IMR-90 (cell line): ENCODE results near the gene PRDM15. TPM values are rescaled to one million over a fixed set of nuclear protein-coding genes. Genes with fewer than 3 reads are reported as not detected.

ENCODE experiments used
- ATAC-seq: fragments of 200-7000 bp; cut with Tn5 transposase; 2 replicates; pipeline ENCODE4 v1.9.1; 2020; ENCODE audit warnings: low read depth, mild to moderate bottlenecking, moderate library complexity
- BruUV-seq: library from RNA; stranded (reverse); fragments of 400-500 nt; replicated peaks from 2 replicates; lab custom pipeline; 2021; lab: Mats Ljungman, UMichigan
- CTCF ChIA-PET: fragments of 300-600 bp; formaldehyde crosslinking; extraction: SDS; loops from one replicate; lab custom pipeline; 2021; ENCODE audit warnings: antibody characterized with exemption; lab: Yijun Ruan, JAX
- POLR2A ChIA-PET: fragments of 300-600 bp; sonication (Branson Sonifier 250); formaldehyde crosslinking; loops from one replicate; lab custom pipeline; 2022; ENCODE audit warnings: antibody characterized with exemption; ENCODE audit not compliant: unreplicated experiment; lab: Charles Lee
- DNase-seq: peaks from one replicate; pipeline ENCODE4 v3.0.0; 2013
- H2AFZ ChIP-seq: replicated peaks from 2 replicates; pipeline ENCODE3; 2013; ENCODE audit warnings: low read length, mild to moderate bottlenecking; ENCODE audit not compliant: poor library complexity
- H2AK5ac ChIP-seq: 2 replicates; pipeline ENCODE4 v1.6.1; 2013; ENCODE audit warnings: low read depth, low read length, inconsistent platforms
- H2AK9ac ChIP-seq: replicated peaks from 2 replicates; pipeline ENCODE3; 2013; ENCODE audit warnings: mild to moderate bottlenecking, low read depth, low read length, moderate library complexity; ENCODE audit not compliant: poor library complexity
- H2BK120ac ChIP-seq: 2 replicates; pipeline ENCODE4 v1.6.1; 2013; ENCODE audit warnings: low read depth, low read length, inconsistent platforms
- H2BK15ac ChIP-seq: 3 replicates; pipeline ENCODE4 v1.6.1; 2013; ENCODE audit warnings: low read depth, low read length, inconsistent platforms
- H2BK20ac ChIP-seq: 2 replicates; pipeline ENCODE4 v1.6.1; 2013; ENCODE audit warnings: low read depth, mild to moderate bottlenecking, inconsistent platforms, low read length, moderate library complexity
- H2BK5ac ChIP-seq: 2 replicates; pipeline ENCODE4 v1.6.1; 2013; ENCODE audit warnings: mild to moderate bottlenecking, low read depth, low read length, inconsistent platforms; ENCODE audit not compliant: poor library complexity, severe bottlenecking
- H3K14ac ChIP-seq: replicated peaks from 2 replicates; pipeline ENCODE4 v1.6.1; 2013; ENCODE audit warnings: low read depth, low read length, inconsistent platforms
- H3K18ac ChIP-seq: 2 replicates; pipeline ENCODE4 v1.6.1; 2013; ENCODE audit warnings: low read depth, low read length, control low read depth
- H3K23ac ChIP-seq: 2 replicates; pipeline ENCODE4 v1.6.1; 2013; ENCODE audit warnings: low read depth, low read length, inconsistent platforms
- H3K27ac ChIP-seq: 2 replicates; pipeline ENCODE4 v1.5.1; 2013; ENCODE audit warnings: mild to moderate bottlenecking, control low read depth, low read length; ENCODE audit not compliant: insufficient read depth
- H3K27me3 ChIP-seq: 2 replicates; pipeline ENCODE4 v1.6.1; 2013; ENCODE audit warnings: low read length; ENCODE audit not compliant: control insufficient read depth, insufficient read depth
- H3K36me3 ChIP-seq: 2 replicates; pipeline ENCODE4 v1.6.1; 2013; ENCODE audit warnings: low read length, mixed read lengths; ENCODE audit not compliant: control insufficient read depth, insufficient read depth
- H3K4ac ChIP-seq: 2 replicates; pipeline ENCODE4 v1.6.1; 2013; ENCODE audit warnings: low read depth, low read length, inconsistent platforms
- H3K4me1 ChIP-seq: 2 replicates; pipeline ENCODE4 v1.6.1; 2013; ENCODE audit warnings: low read length, mixed read lengths; ENCODE audit not compliant: control insufficient read depth, insufficient read depth
- H3K4me2 ChIP-seq: 2 replicates; pipeline ENCODE4 v1.6.1; 2013; ENCODE audit warnings: low read depth, mild to moderate bottlenecking, control low read depth, low read length, moderate library complexity
- H3K4me3 ChIP-seq: 2 replicates; pipeline ENCODE4 v1.5.1; 2013; ENCODE audit warnings: low read depth, mild to moderate bottlenecking, control low read depth, low read length, moderate library complexity; ENCODE audit not compliant: insufficient read depth
- H3K56ac ChIP-seq: 2 replicates; pipeline ENCODE4 v1.6.1; 2013; ENCODE audit warnings: low read length, inconsistent platforms; ENCODE audit not compliant: insufficient read depth; ENCODE audit errors: extremely low read depth
- H3K79me1 ChIP-seq, 2 experiments: 2 replicates each; pipeline ENCODE4 v1.6.1; 2013; ENCODE audit warnings: low read length in 2 of 2, inconsistent platforms in 1 of 2, low read depth in 1 of 2
- H3K9ac ChIP-seq: 2 replicates; pipeline ENCODE4 v1.6.1; 2013; ENCODE audit warnings: low read depth, low read length, control low read depth
- H3K9me1 ChIP-seq: 2 replicates; pipeline ENCODE4 v1.6.1; 2013; ENCODE audit warnings: low read length, inconsistent platforms; ENCODE audit not compliant: insufficient read depth
- H3K9me3 ChIP-seq: 2 replicates; pipeline ENCODE4 v1.6.1; 2013; ENCODE audit warnings: low read length; ENCODE audit not compliant: control insufficient read depth, insufficient read depth
- H4K20me1 ChIP-seq: 2 replicates; pipeline ENCODE4 v1.6.1; 2013; ENCODE audit warnings: low read length, inconsistent platforms; ENCODE audit not compliant: insufficient read depth
- H4K5ac ChIP-seq: 2 replicates; pipeline ENCODE4 v1.6.1; 2013; ENCODE audit warnings: mild to moderate bottlenecking, low read depth, low read length, control low read depth
- H4K8ac ChIP-seq, 2 experiments: 2 replicates each; pipeline ENCODE4 v1.6.1; 2013; ENCODE audit warnings: low read depth in 2 of 2, low read length in 2 of 2, control low read depth in 1 of 2, inconsistent platforms in 1 of 2
- H4K91ac ChIP-seq: 2 replicates; pipeline ENCODE4 v1.6.1; 2013; ENCODE audit warnings: low read depth, low read length, inconsistent platforms; ENCODE audit not compliant: insufficient read depth
- BHLHE40 ChIP-seq: fragments of 150-350 bp; IDR thresholded peaks from 2 replicates; pipeline ENCODE4 v1.6.1; 2016; ENCODE audit warnings: mild to moderate bottlenecking, low read depth, low read length
- CEBPB ChIP-seq: IDR thresholded peaks from 2 replicates; pipeline ENCODE4 v1.6.1; 2012; ENCODE audit warnings: low read depth, low read length, improper control_type of control experiment
- CHD1 ChIP-seq: IDR thresholded peaks from 2 replicates; pipeline ENCODE4 v1.6.1; 2012; ENCODE audit warnings: low read depth, low read length, improper control_type of control experiment
- FOS ChIP-seq: fragments of 150-350 bp; IDR thresholded peaks from 2 replicates; pipeline ENCODE4 v1.6.1; 2016; ENCODE audit warnings: low read depth, low read length
- MAFK ChIP-seq: IDR thresholded peaks from 2 replicates; pipeline ENCODE4 v1.6.1; 2012; ENCODE audit warnings: low read depth, low read length, improper control_type of control experiment
- MAZ ChIP-seq: IDR thresholded peaks from 2 replicates; pipeline ENCODE4 v1.6.1; 2012; ENCODE audit warnings: low read depth, mild to moderate bottlenecking, low read length, improper control_type of control experiment, moderate library complexity, borderline replicate concordance
- NFE2L2 ChIP-seq: fragments of 150-350 bp; IDR thresholded peaks from 2 replicates; pipeline ENCODE4 v1.6.1; 2016; ENCODE audit warnings: low read depth, mild to moderate bottlenecking, low read length
- POLR2A ChIP-seq: IDR thresholded peaks from 2 replicates; pipeline ENCODE4 v1.6.1; 2012; ENCODE audit warnings: mild to moderate bottlenecking, low read depth, low read length
- RAD21 ChIP-seq: IDR thresholded peaks from 2 replicates; pipeline ENCODE4 v1.6.1; 2012; ENCODE audit warnings: low read length, improper control_type of control experiment
- RFX5 ChIP-seq: IDR thresholded peaks from 2 replicates; pipeline ENCODE4 v1.8.0; 2012; ENCODE audit warnings: low read depth, mild to moderate bottlenecking, low read length, moderate library complexity
- SMC3 ChIP-seq: fragments of 150-350 bp; IDR thresholded peaks from 2 replicates; pipeline ENCODE4 v1.6.1; 2016; ENCODE audit warnings: low read depth, mild to moderate bottlenecking, antibody characterized with exemption, low read length, moderate library complexity
- WGBS, 2 experiments: methylation state at CpG; one replicate each; pipeline versions ENCODE4 v1.1.5 to v1.1.7; 2013; ENCODE audit warnings: missing lambda C conversion rate in 2 of 2; ENCODE audit not compliant: insufficient read length in 1 of 2; ENCODE audit errors: extremely low coverage in 2 of 2; 5-methylcytosine and 5-hydroxymethylcytosine counted together
- dilution Hi-C: fragments of 300-500 bp; cut with HindIII; formaldehyde crosslinking; loops from one replicate; pipeline ENCODE4 v1.14.3; 2018; ENCODE audit warnings: low sequenced_read_pairs; ENCODE audit not compliant: unreplicated experiment
- in situ Hi-C: fragments of 300-500 bp; cut with MboI; formaldehyde crosslinking; loops from 3 replicates; pipeline ENCODE4 v1.14.3; 2019; ENCODE audit warnings: low sequenced_read_pairs, inconsistent platforms, mixed read lengths
- intact Hi-C: fragments of 100-400 bp; cut with micrococcal nuclease; formaldehyde crosslinking; loops from 2 replicates; pipeline ENCODE4 v1.10.0; 2022
- polyA plus RNA-seq, 3 experiments: library from polyadenylated mRNA; depleted of rRNA; stranded (reverse); fragments of >200 nt; gene quantifications; 2 replicates each; pipeline ENCODE4 v1.2.3, GENCODE V29; 2012; ENCODE audit warnings: low replicate concordance in 1 of 3
- total RNA-seq: library from RNA; depleted of rRNA; stranded (reverse); fragments of >200 nt; gene quantifications from 2 replicates; pipeline ENCODE4 v1.2.3, GENCODE V29; 2012
- TF ChIP-seq, protein P1 (sequence below): conservative IDR thresholded peaks from 2 replicates; pipeline ENCODE4 v1.5.1; 2012; ENCODE audit warnings: mild to moderate bottlenecking, low read depth, low read length, improper control_type of control experiment

Gene PRDM15
- total and polyA plus RNA-seq, 2 of the 4 experiments (the other 2 are of a cell fraction) = 7.3 to 8.8 TPM

DNA sequence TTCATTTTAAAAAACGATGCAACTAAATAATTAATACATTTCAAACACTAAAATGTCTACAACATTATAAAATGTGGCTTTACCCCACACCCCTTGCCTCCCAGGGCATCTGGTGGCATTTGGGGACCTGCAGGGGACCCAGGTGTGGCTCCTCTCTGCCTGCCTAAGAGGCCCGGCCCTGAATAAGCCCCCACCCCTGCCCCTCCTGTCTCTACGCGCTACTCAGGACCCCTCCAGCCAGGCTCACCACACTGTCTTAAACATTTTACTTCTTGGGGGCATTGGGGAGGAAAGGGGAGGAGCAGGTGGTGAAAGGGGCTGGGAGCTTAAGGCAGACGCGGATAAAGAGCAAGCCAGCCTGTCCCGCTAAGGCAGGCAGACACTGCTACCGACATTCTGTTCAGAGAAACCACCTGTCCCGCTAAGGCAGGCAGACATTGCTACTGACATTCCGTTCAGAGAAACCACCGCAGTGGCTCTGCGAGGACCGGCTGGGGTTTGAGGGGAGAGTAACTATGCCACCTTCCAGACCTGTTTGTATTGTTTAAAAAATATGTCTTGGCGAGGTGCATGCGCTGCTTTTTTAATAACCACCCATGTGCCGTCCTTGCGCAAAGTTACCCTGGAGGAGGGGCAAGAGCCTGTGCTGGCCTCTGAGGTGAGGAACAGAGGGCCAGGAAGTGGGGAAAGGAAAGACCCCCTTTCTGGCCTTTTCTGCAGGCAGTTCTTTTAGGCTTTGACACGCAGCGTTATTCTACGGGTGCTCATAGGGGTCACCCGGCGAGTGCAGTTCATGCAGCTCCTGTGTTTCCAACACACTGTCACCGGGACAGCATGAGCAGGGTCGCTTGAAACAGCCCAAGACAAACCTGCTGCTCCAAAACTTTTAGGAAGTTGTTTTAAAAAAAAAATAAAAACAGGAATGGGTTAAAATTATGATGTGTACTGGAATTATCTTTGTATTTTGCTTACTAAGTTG is 61.0 kb downstream of the PRDM15 start (continued):
- no peak for TF ChIP-seq CHD1
- no peak for TF ChIP-seq BHLHE40
- TF ChIP-seq RFX5 = no peak

DNA sequence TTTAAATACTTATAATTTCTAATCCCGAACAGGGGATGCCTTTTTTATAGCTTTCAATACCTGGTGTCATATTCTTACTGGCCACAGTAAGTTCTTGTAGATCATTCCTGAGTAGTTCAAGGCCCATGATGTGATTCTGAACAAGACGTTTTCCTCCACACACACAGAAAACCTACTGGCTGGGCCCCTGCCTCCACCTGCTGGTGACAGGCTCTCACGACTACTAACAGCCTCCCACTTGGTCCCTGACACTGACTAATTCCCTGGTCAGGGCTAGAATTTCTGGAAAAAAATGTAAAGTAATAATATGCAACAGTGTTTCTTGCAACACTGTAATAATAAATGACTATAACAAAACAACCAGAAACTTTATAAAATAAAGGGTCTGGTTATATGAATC is 61.9 kb downstream of the PRDM15 start:
- Histone ChIP-seq H2AK5ac (no peak overlapping the region), H4K91ac (no peak overlapping the region), H3K36me3 (peaks cover 12% of the 10 kb centered on the region), H2BK120ac (no peak overlapping the region), H3K4me3 (no peak overlapping the region), H2BK20ac (no peak overlapping the region), H3K14ac (no peak overlapping the region), H3K23ac (no peak overlapping the region), H3K4ac (no peak overlapping the region), H4K8ac (no peak overlapping the region), H3K27ac (no peak overlapping the region), H3K56ac (no peak overlapping the region), H3K9ac (no peak overlapping the region), H2BK5ac (no peak overlapping the region), H4K20me1 (no peaks in the 10 kb centered on the region), H3K4me1 (no peaks in the 10 kb centered on the region), H2BK15ac (no peak overlapping the region), H3K9me3 (no peaks in the 10 kb centered on the region), H2AK9ac (no peak overlapping the region), H3K27me3 (no peaks in the 10 kb centered on the region), H3K9me1 (no peaks in the 10 kb centered on the region), H3K4me2 (no peak overlapping the region), H3K79me1 (no peaks in the 10 kb centered on the region), H3K18ac (no peak overlapping the region), H2AFZ (no peak overlapping the region), H4K5ac (no peak overlapping the region)
- BruUV-seq = no TSS peak
- intact Hi-C loops = loop anchor here (1.0 to 2.0 kb wide), 6 partner anchors 115 to 534 kb away; partner anchors contain the start of gene ZBTB21
- DNase-seq (peak; percentile 83), ATAC-seq (peak; percentile 95)
- ChIA-PET POLR2A (no interaction called here), CTCF (interaction anchor here (0.6 to 2.2 kb wide), 11 partner anchors 24 to 341 kb away, joined by 3 to 12 read pairs (median 6); no protein-coding TSS in a partner anchor)
- in situ Hi-C loops = loop anchor here (5.0 kb wide), 2 partner anchors 205 to 305 kb away; no protein-coding TSS in a partner anchor
- dilution Hi-C loops = no loop called here
- TF ChIP-seq MAFK = no peak
- TF ChIP-seq NFE2L2 = no peak
- TF ChIP-seq FOS = no peak
- no peak for TF ChIP-seq CEBPB
- TF ChIP-seq POLR2A = no peak
- TF ChIP-seq CHD1 = no peak
- peak; percentile 88 for TF ChIP-seq RAD21
- TF ChIP-seq MAZ = no peak
- peak; percentile 90 for TF ChIP-seq SMC3
- no peak for TF ChIP-seq BHLHE40
- TF ChIP-seq, protein P1, sequence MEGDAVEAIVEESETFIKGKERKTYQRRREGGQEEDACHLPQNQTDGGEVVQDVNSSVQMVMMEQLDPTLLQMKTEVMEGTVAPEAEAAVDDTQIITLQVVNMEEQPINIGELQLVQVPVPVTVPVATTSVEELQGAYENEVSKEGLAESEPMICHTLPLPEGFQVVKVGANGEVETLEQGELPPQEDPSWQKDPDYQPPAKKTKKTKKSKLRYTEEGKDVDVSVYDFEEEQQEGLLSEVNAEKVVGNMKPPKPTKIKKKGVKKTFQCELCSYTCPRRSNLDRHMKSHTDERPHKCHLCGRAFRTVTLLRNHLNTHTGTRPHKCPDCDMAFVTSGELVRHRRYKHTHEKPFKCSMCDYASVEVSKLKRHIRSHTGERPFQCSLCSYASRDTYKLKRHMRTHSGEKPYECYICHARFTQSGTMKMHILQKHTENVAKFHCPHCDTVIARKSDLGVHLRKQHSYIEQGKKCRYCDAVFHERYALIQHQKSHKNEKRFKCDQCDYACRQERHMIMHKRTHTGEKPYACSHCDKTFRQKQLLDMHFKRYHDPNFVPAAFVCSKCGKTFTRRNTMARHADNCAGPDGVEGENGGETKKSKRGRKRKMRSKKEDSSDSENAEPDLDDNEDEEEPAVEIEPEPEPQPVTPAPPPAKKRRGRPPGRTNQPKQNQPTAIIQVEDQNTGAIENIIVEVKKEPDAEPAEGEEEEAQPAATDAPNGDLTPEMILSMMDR = peak; percentile 81
- WGBS, 2 experiments = 80% methylated on average over 1 of the region's 3 CpGs; no CpG with 5 or more reads in 1 of the 2 experiments
